ENCODE data around the gene YOD1. TPM values are rescaled to one million over a fixed set of nuclear protein-coding genes. Genes with fewer than 3 reads are reported as not detected.
A peak's percentile ranks its signal among the peaks of the same experiment; 100 is the strongest.

YOD1 gene
- total RNA-seq = 1 to 10 TPM; 5.3 to 6.0 TPM

GRCh38 chr1:207051191-207051943 lies at the start of gene YOD1:
Gene YOD1, minus strand, starts transcription at chr1:207051208. Its CDS starts 178 bp downstream, at chr1:207051030.
- peaks cover 20% of the 10 kb centered on the region for H3K36me3 Mint-ChIP-seq (ENCODE audit: low read depth)
- DNase-seq (peak; percentile 34), ATAC-seq (no peak)
- peak within 1 kb of the TSS; percentile 98 for H3K27ac Mint-ChIP-seq
- H3K9me3 Mint-ChIP-seq (ENCODE audit: low read depth) = no peaks in the 10 kb centered on the region
- ChIA-PET CTCF (interaction anchor here (1.8 kb wide), 1 partner anchor 7 kb away, joined by 8 read pairs; no protein-coding TSS in a partner anchor), POLR2A (no interaction called here)
- peak within 1 kb of the TSS; percentile 99 for H3K4me3 Mint-ChIP-seq
- peaks cover 55% of the 10 kb centered on the region for H3K4me1 Mint-ChIP-seq
- no peaks in the 10 kb centered on the region for H3K27me3 Mint-ChIP-seq
- intact Hi-C loops (cut with DNase I, micrococcal nuclease) = loop anchor here (2.0 to 10.0 kb wide), 5 partner anchors 269 to 813 kb away; partner anchors contain the start of gene CD55 (in 1 of the 2)

GRCh38 chr1:207097871-207098324 lies 46.9 kb upstream of the YOD1 start:
- DNase-seq = peak; percentile 69
- peaks cover 13% of the 10 kb centered on the region for H3K27me3 Mint-ChIP-seq
- no peak overlapping the region for H3K4me3 Mint-ChIP-seq
- H3K36me3 Mint-ChIP-seq (ENCODE audit: low read depth) = peaks cover 4% of the 10 kb centered on the region
- no peaks in the 10 kb centered on the region for H3K9me3 Mint-ChIP-seq (ENCODE audit: low read depth)
- intact Hi-C loops (cut with DNase I, micrococcal nuclease) = loop anchor here (1.0 to 5.0 kb wide), 6 partner anchors 223 to 314 kb away; partner anchors contain the start of gene CD55 (in 2 of the 2)
- H3K4me1 Mint-ChIP-seq = peaks cover 14% of the 10 kb centered on the region
- ChIA-PET CTCF (interaction anchor here (0.7 to 3.4 kb wide), 5 partner anchors 9 to 307 kb away, joined by 3 to 18 read pairs (median 3); no protein-coding TSS in a partner anchor), POLR2A (interaction anchor here (0.6 to 1.1 kb wide), 6 partner anchors 17 to 402 kb away, joined by 3 to 5 read pairs (median 3); partner anchors contain the start of gene CD55)
- peak; percentile 99 for ATAC-seq
- H3K27ac Mint-ChIP-seq = peak overlapping the region; percentile 79

GRCh38 chr1:207093944-207094343 lies 42.9 kb upstream of the YOD1 start:
- ATAC-seq (no peak), DNase-seq (no peak)
- Mint-ChIP-seq H3K4me1 (peaks cover 19% of the 10 kb centered on the region), H3K4me3 (no peak overlapping the region), H3K36me3 (ENCODE audit: low read depth) (no peaks in the 10 kb centered on the region), H3K9me3 (ENCODE audit: low read depth) (no peaks in the 10 kb centered on the region), H3K27ac (no peak overlapping the region), H3K27me3 (peaks cover 2% of the 10 kb centered on the region)
- CTCF ChIA-PET = interaction anchor here (0.5 to 1.2 kb wide), 6 partner anchors 11 to 121 kb away, joined by 3 to 5 read pairs (median 3); no protein-coding TSS in a partner anchor
- POLR2A ChIA-PET = interaction anchor here (0.7 kb wide), 1 partner anchor 254 kb away, joined by 3 read pairs; no protein-coding TSS in a partner anchor
- intact Hi-C loops (cut with DNase I, micrococcal nuclease) = no loop called here

- H3K36me3 Mint-ChIP-seq (ENCODE audit: low read depth) = no peaks in the 10 kb centered on the region
- intact Hi-C loops (cut with DNase I, micrococcal nuclease) = no loop called here
- H3K27me3 Mint-ChIP-seq = peaks cover 2% of the 10 kb centered on the region
- ChIA-PET POLR2A (no interaction called here), CTCF (interaction anchor here (1.1 kb wide), 1 partner anchor 11 kb away, joined by 3 read pairs; no protein-coding TSS in a partner anchor)
- H3K9me3 Mint-ChIP-seq (ENCODE audit: low read depth) = no peaks in the 10 kb centered on the region
- H3K4me1 Mint-ChIP-seq = peaks cover 13% of the 10 kb centered on the region
- H3K27ac Mint-ChIP-seq = no peak overlapping the region
- no peak overlapping the region for H3K4me3 Mint-ChIP-seq
- no peak for ATAC-seq
- no peak for DNase-seq
Observed at GRCh38 chr1:207091200-207091908, 40.3 kb upstream of the YOD1 start.

- CTCF ChIA-PET = interaction anchor here (0.7 to 2.3 kb wide), 6 partner anchors 8 to 410 kb away, joined by 3 to 9 read pairs (median 4); no protein-coding TSS in a partner anchor
- Mint-ChIP-seq H3K9me3 (ENCODE audit: low read depth) (no peaks in the 10 kb centered on the region), H3K27ac (peak overlapping the region; percentile 48), H3K36me3 (ENCODE audit: low read depth) (no peaks in the 10 kb centered on the region), H3K4me3 (peak overlapping the region; percentile 54), H3K27me3 (no peaks in the 10 kb centered on the region), H3K4me1 (peaks cover 19% of the 10 kb centered on the region)
- DNase-seq (no peak), ATAC-seq (peak; percentile 52)
- POLR2A ChIA-PET = interaction anchor here (0.6 to 0.7 kb wide), 2 partner anchors 269 to 359 kb away, joined by 3 to 9 read pairs; no protein-coding TSS in a partner anchor
- intact Hi-C loops (cut with DNase I, micrococcal nuclease) = no loop called here
Observed at GRCh38 chr1:207089627-207090355, 38.8 kb upstream of the YOD1 start.

GRCh38 chr1:207088701-207089626 lies 38.0 kb upstream of the YOD1 start, which contains the start of gene C4BPB:
Gene C4BPB, plus strand, starts transcription at chr1:207088860. Its CDS starts 672 bp downstream, at chr1:207089532.
- H3K27ac Mint-ChIP-seq = peak within 1 kb of the TSS; percentile 48
- peaks cover 23% of the 10 kb centered on the region for H3K4me1 Mint-ChIP-seq
- POLR2A ChIA-PET = interaction anchor here (0.7 kb wide), 1 partner anchor 360 kb away, joined by 3 read pairs; no protein-coding TSS in a partner anchor
- peak; percentile 32 for DNase-seq
- peak; percentile 53 for ATAC-seq
- H3K36me3 Mint-ChIP-seq (ENCODE audit: low read depth) = no peaks in the 10 kb centered on the region
- no peaks in the 10 kb centered on the region for H3K27me3 Mint-ChIP-seq
- H3K9me3 Mint-ChIP-seq (ENCODE audit: low read depth) = no peaks in the 10 kb centered on the region
- CTCF ChIA-PET = interaction anchor here (0.7 to 2.3 kb wide), 8 partner anchors 9 to 410 kb away, joined by 3 to 9 read pairs (median 4); partner anchors contain the start of gene PFKFB2
- intact Hi-C loops (cut with DNase I, micrococcal nuclease) = no loop called here
- peak within 1 kb of the TSS; percentile 54 for H3K4me3 Mint-ChIP-seq

- H3K9me3 Mint-ChIP-seq (ENCODE audit: low read depth) = no peaks in the 10 kb centered on the region
- H3K27ac Mint-ChIP-seq = no peak overlapping the region
- H3K27me3 Mint-ChIP-seq = peaks cover 1% of the 10 kb centered on the region
- peaks cover 23% of the 10 kb centered on the region for H3K4me1 Mint-ChIP-seq
- H3K36me3 Mint-ChIP-seq (ENCODE audit: low read depth) = no peaks in the 10 kb centered on the region
- CTCF ChIA-PET = interaction anchor here (0.7 to 1.5 kb wide), 2 partner anchors 10 to 35 kb away, joined by 3 read pairs; partner anchors contain the start of gene PFKFB2
- intact Hi-C loops (cut with DNase I, micrococcal nuclease) = no loop called here
- no peak for DNase-seq
- no peak for ATAC-seq
- POLR2A ChIA-PET = no interaction called here
- H3K4me3 Mint-ChIP-seq = no peak overlapping the region
Observed at GRCh38 chr1:207088161-207088560, 37.2 kb upstream of the YOD1 start.

GRCh38 chr1:207085887-207086286 lies 34.9 kb upstream of the YOD1 start:
- ATAC-seq (no peak), DNase-seq (no peak)
- Mint-ChIP-seq H3K36me3 (ENCODE audit: low read depth) (no peaks in the 10 kb centered on the region), H3K27me3 (peaks cover 7% of the 10 kb centered on the region), H3K4me1 (peaks cover 23% of the 10 kb centered on the region), H3K9me3 (ENCODE audit: low read depth) (no peaks in the 10 kb centered on the region), H3K4me3 (no peak overlapping the region), H3K27ac (no peak overlapping the region)
- ChIA-PET CTCF (interaction anchor here (0.6 to 1.4 kb wide), 2 partner anchors 34 to 288 kb away, joined by 3 to 4 read pairs; no protein-coding TSS in a partner anchor), POLR2A (no interaction called here)
- intact Hi-C loops (cut with DNase I, micrococcal nuclease) = no loop called here

- Mint-ChIP-seq H3K27ac (no peak overlapping the region), H3K36me3 (ENCODE audit: low read depth) (no peaks in the 10 kb centered on the region), H3K9me3 (ENCODE audit: low read depth) (no peaks in the 10 kb centered on the region), H3K27me3 (peaks cover 7% of the 10 kb centered on the region), H3K4me3 (no peak overlapping the region), H3K4me1 (peaks cover 20% of the 10 kb centered on the region)
- peak; percentile 77 for ATAC-seq
- ChIA-PET POLR2A (no interaction called here), CTCF (interaction anchor here (0.6 to 5.6 kb wide), 23 partner anchors 9 to 588 kb away, joined by 3 to 38 read pairs (median 4); partner anchors contain the start of genes C1orf116 and PFKFB2)
- intact Hi-C loops (cut with DNase I, micrococcal nuclease) = loop anchor here (1.0 to 5.0 kb wide), 4 partner anchors 320 to 588 kb away; no protein-coding TSS in a partner anchor
- peak; percentile 70 for DNase-seq
Observed at GRCh38 chr1:207084701-207085180, 33.7 kb upstream of the YOD1 start.
